Measurements from ENCODE around the gene S1PR2.

DNA sequence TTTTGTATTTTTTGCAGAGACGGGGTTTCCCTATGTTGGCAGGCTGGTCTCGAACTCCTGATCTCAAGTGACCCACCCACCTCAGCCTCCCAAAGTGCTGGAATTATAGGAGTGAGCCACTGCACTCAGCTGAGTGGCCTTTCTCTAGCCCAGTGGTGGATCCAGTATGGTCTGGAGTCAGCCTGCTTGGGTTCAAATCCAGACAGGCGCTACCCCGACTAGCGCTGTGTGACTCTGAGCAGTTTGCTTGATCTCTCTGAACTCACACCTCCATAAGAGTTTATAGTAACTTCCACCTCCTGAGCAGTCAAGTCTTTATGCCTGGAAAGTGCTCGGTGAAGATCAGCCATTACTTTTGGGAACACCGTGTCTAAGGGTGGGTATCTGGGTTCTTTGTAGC, 10.4 kb downstream of the S1PR2 start:
- TF ChIP-seq BACH2 (CRISPR knock-in tag; IDR thresholded peaks at IDR 0.05; ENCODE audit: borderline replicate concordance) (no peak), SNAI2 (CRISPR knock-in tag; IDR thresholded peaks at IDR 0.05) (no peak), PPARA (CRISPR knock-in tag; IDR thresholded peaks at IDR 0.05; ENCODE audit: borderline replicate concordance) (no peak)

Measured in SK-N-SH treated with all-trans-retinoic acid at 6 μM for 48 hours (cell line).